ENCODE results near the gene CGB1. TPM values are rescaled to one million over a fixed set of nuclear protein-coding genes. Genes with fewer than 3 reads are reported as not detected.
A peak's percentile ranks its signal among the peaks of the same experiment; 100 is the strongest.

CGB1 gene
- total RNA-seq, 1 experiment from 2014 or later, result not detected

- Mint-ChIP-seq H3K4me1 (peaks cover 30 to 35% of the 10 kb centered on the region in 2 experiments), H3K4me3 (peak overlapping the region; percentile 30 to 68), H3K27me3 (ENCODE audit: low read depth) (no peaks in the 10 kb centered on the region), H3K9me3 (no peaks in the 10 kb centered on the region), H3K27ac (no peak overlapping the region; a peak in 1 of 7 replicates), H3K36me3 (ENCODE audit: insufficient read depth in 1 of 3, low read depth in 3 of 3) (peaks cover 17 to 42% (median 41%) of the 10 kb centered on the region in 3 experiments)
- no peak overlapping the region for H3K14ac ChIP-seq (ENCODE audit: insufficient read depth, low read length)
- no peaks in the 10 kb centered on the region; the same call in 1 of the 2 replicates for H3K4me1 ChIP-seq (ENCODE audit: insufficient read depth, low read length)
- no peak overlapping the region for H2BK5ac ChIP-seq (ENCODE audit: insufficient read length, low read length)
- H2BK120ac ChIP-seq (ENCODE audit: low read depth, low read length, poor library complexity, severe bottlenecking), result no peak overlapping the region
- TF ChIP-seq CTCF (conservative IDR thresholded peaks at IDR 0.05), result no peak
- H4K5ac ChIP-seq (ENCODE audit: insufficient read length, low read depth, low read length), result no peak overlapping the region
- no peak overlapping the region for H2AK5ac ChIP-seq (ENCODE audit: insufficient read length, low read length)
- H3K27me3 ChIP-seq (ENCODE audit: insufficient read depth, low read length), result no peaks in the 10 kb centered on the region
- no peak overlapping the region for H2BK20ac ChIP-seq (ENCODE audit: low read depth, low read length, poor library complexity, severe bottlenecking)
- H3K23me2 ChIP-seq (ENCODE audit: insufficient read length, low read depth, low read length, poor library complexity, severe bottlenecking), result peaks cover 8% of the 10 kb centered on the region
- H3K79me1 ChIP-seq (ENCODE audit: insufficient read depth, low read depth, low read length, poor library complexity, severe bottlenecking), result no peaks in the 10 kb centered on the region
- no peak overlapping the region for H3K4me2 ChIP-seq (ENCODE audit: insufficient read depth, insufficient read length, low read length)
- peaks cover 9% of the 10 kb centered on the region; the same call in 1 of the 2 replicates for H3K79me2 ChIP-seq (ENCODE audit: insufficient read depth, low read length)
- no peak for DNase-seq
- no peak overlapping the region for H2AFZ ChIP-seq (ENCODE audit: low read length)
- H4K91ac ChIP-seq (ENCODE audit: insufficient read length, low read depth, low read length), result no peak overlapping the region
- H3T11ph ChIP-seq (ENCODE audit: low read length), result no peak overlapping the region
- H2BK12ac ChIP-seq (ENCODE audit: insufficient read length, low read depth, low read length), result no peak overlapping the region
- no peak overlapping the region for H4K8ac ChIP-seq (replicated peaks; ENCODE audit: insufficient read length, low read depth, low read length)
- H3K18ac ChIP-seq (ENCODE audit: insufficient read length, low read depth, low read length), result no peak overlapping the region
- H2BK15ac ChIP-seq (ENCODE audit: low read depth, low read length), result no peak overlapping the region
- no CpG with 5 or more reads among the region's 22 CpGs for WGBS (ENCODE audit: extremely low coverage, insufficient read length, low lambda C conversion rate)
- no peak overlapping the region for H3K9ac ChIP-seq (ENCODE audit: extremely low read depth, insufficient read length, low read length)
- H3K4ac ChIP-seq (ENCODE audit: low read depth, low read length), result no peak overlapping the region
- H3K27ac ChIP-seq (ENCODE audit: insufficient read length, low read depth, low read length), result no peak overlapping the region
- no peaks in the 10 kb centered on the region for H3K9me3 ChIP-seq (ENCODE audit: control insufficient read depth, low read depth, low read length)
- H4K20me1 ChIP-seq (ENCODE audit: control insufficient read depth, insufficient read depth, insufficient read length), result no peaks in the 10 kb centered on the region
- no peak overlapping the region for H3K56ac ChIP-seq (ENCODE audit: insufficient read length, low read depth, low read length)
- H3K23ac ChIP-seq (ENCODE audit: insufficient read length, low read depth, low read length), result no peak overlapping the region
These were observed 45.6 kb downstream of the CGB1 start for GRCh38 chr19:48991011-48991609.

Measured in H9 (cell line).